ENCODE data around the gene TNFAIP3. TPM values are rescaled to one million over a fixed set of nuclear protein-coding genes. Genes with fewer than 3 reads are reported as not detected.

TNFAIP3 gene
- total RNA-seq (10 to 100 TPM in 4 of 5 donors, 1 to 10 TPM in 1; 7.8 to 77.0 (median 34.1) TPM), polyA plus RNA-seq (10 to 100 TPM in 2 of 3 donors, 1 to 10 TPM in 1; 9.5 to 13.6 (median 11.2) TPM)
- long read RNA-seq, donor 1, result 0 reads
- long read RNA-seq, donor 2, result 0 reads
- long read RNA-seq, donor 3, result 0 reads
- long read RNA-seq, donor 4, result 0 reads
- long read RNA-seq, donor 5, result 0 reads
- long read RNA-seq, donor 6, full-length matches to known transcripts, result 2 of 2 reads
- long read RNA-seq, donor 6, partial matches to known transcripts, result 0 of 2 reads
- long read RNA-seq, donor 6, other reads (novel, unspliced or antisense), result 0 of 2 reads
- long read RNA-seq, donor 7, full-length matches to known transcripts, result 1 of 1 reads
- long read RNA-seq, donor 7, partial matches to known transcripts, result 0 of 1 reads
- long read RNA-seq, donor 7, other reads (novel, unspliced or antisense), result 0 of 1 reads
- long read RNA-seq, donor 8, result 0 reads
- long read RNA-seq, donor 9, result 0 reads
- long read RNA-seq, donor 10, result 0 reads

- Histone ChIP-seq H3K9me3 (no peaks in the 10 kb centered on the region), H3K27me3 (no peaks in the 10 kb centered on the region), H3K36me3 (peaks cover 0 to 10% (median 9%) of the 10 kb centered on the region in 4 donors), H3K4me1 (peaks cover 23 to 63% (median 48%) of the 10 kb centered on the region in 4 donors), H3K27ac (peak within 1 kb of the TSS; percentile 94 to 97 (median 95)), H3K4me3 (peak within 1 kb of the TSS; percentile 76 to 90 (median 86))
- DNase-seq, result peak; percentile 92 to 98
- peak; percentile 70 to 97 (median 97) for TF ChIP-seq POLR2AphosphoS5 (IDR thresholded peaks at IDR 0.05)
- TF ChIP-seq, protein P1, sequence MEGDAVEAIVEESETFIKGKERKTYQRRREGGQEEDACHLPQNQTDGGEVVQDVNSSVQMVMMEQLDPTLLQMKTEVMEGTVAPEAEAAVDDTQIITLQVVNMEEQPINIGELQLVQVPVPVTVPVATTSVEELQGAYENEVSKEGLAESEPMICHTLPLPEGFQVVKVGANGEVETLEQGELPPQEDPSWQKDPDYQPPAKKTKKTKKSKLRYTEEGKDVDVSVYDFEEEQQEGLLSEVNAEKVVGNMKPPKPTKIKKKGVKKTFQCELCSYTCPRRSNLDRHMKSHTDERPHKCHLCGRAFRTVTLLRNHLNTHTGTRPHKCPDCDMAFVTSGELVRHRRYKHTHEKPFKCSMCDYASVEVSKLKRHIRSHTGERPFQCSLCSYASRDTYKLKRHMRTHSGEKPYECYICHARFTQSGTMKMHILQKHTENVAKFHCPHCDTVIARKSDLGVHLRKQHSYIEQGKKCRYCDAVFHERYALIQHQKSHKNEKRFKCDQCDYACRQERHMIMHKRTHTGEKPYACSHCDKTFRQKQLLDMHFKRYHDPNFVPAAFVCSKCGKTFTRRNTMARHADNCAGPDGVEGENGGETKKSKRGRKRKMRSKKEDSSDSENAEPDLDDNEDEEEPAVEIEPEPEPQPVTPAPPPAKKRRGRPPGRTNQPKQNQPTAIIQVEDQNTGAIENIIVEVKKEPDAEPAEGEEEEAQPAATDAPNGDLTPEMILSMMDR (IDR thresholded peaks at IDR 0.05), result peak in 5 of 7 experiments; percentile 54 to 97 (median 67)
- TF ChIP-seq POLR2A (IDR thresholded peaks at IDR 0.05), result no peak
- no peak for TF ChIP-seq EP300 (IDR thresholded peaks at IDR 0.05)
- intact Hi-C loops (cut with DNase I; ENCODE audit: low total_unique reads), result no loop called here
- 0 to 1% (median 0%) methylated on average over 31 to 87 of the region's 87 CpGs for WGBS, 5 donors
These were observed at the start of gene TNFAIP3 for GRCh38 chr6:137866914-137867684. Gene TNFAIP3 (plus strand): TSS chr6:137867259. CDS start chr6:137871228, 3,969 bp downstream.

DNA sequence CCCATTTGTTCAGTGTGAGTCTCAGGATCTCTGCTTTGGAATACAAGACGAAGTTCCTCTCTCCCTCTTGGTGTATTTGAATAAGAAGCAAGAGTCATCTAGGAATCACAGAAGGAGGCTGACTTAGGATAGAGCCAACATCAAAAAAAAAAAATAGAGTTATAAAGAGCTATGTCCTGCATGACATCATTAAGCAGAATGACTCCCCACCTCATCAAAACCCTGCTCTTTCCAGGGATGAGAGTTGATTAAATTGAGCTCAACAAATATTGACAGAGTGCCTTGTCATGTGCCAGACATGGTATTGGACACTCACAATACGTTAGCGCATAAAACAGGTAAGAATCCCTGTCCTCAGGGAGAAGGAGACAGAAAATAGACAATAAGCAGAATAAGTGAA lies 48.6 kb upstream of the TNFAIP3 start:
- Histone ChIP-seq H3K4me1 (peaks cover 0 to 23% (median 6%) of the 10 kb centered on the region in 4 donors), H3K36me3 (no peaks in the 10 kb centered on the region), H3K9me3 (no peaks in the 10 kb centered on the region), H3K4me3 (no peak overlapping the region), H3K27ac (no peak overlapping the region), H3K27me3 (no peaks in the 10 kb centered on the region)
- no peak for DNase-seq
- intact Hi-C loops (cut with DNase I; ENCODE audit: low total_unique reads), result no loop called here
- 92 to 98% (median 96%) methylated on average over 3 of the region's 3 CpGs for WGBS, 5 donors
- TF ChIP-seq, protein P1 (IDR thresholded peaks at IDR 0.05), result no peak
- TF ChIP-seq POLR2AphosphoS5 (IDR thresholded peaks at IDR 0.05) (no peak), EP300 (IDR thresholded peaks at IDR 0.05) (no peak), POLR2A (IDR thresholded peaks at IDR 0.05) (no peak)

DNA sequence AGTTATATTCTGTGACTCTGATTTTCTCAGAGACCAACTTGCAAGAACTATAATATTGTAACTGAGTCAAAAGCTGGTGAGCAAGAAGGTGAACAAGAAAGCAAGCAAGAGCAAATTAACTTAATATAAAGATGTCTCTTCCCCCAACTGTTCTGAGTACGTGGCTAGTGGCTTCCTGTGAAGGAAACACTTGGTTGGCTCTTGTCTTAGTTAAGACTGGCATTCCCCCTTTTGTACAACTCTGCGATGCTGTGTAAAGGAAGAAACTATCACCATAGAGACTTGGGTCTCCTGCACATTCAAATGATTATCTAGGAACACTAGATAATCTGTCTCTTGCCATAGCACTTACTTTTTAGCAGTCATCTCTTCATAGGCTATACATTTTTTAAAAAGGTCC lies 47.3 kb upstream of the TNFAIP3 start:
- TF ChIP-seq EP300 (IDR thresholded peaks at IDR 0.05) (no peak), POLR2A (IDR thresholded peaks at IDR 0.05) (no peak), POLR2AphosphoS5 (IDR thresholded peaks at IDR 0.05) (no peak)
- TF ChIP-seq, protein P1 (IDR thresholded peaks at IDR 0.05), result no peak
- H3K4me1 ChIP-seq, result peaks cover 0 to 31% (median 11%) of the 10 kb centered on the region in 4 donors
- 43 to 78% (median 73%) methylated on average over 2 of the region's 2 CpGs for WGBS, 5 donors

DNA sequence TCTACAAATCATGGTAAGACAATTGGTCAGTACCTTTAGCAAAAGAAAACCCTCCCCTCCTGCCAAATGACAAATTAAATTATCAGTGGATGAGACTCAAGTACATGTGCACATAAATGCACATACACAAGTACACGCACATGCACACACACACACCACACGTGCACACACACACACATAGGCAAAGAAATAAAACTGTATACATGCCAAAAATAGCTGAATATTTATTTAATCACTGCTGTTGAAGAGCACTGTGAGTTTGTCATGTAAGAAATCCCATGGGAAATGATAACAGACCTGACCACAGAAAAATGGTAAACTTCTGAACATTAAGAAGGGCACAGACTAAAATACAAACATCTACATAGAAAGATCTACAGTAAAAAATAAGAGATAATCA lies 46.6 kb upstream of the TNFAIP3 start:
- WGBS, 5 donors, result 33 to 67% (median 54%) methylated on average over 2 of the region's 2 CpGs
- no peaks in the 10 kb centered on the region for H3K36me3 ChIP-seq
- H3K27me3 ChIP-seq, result no peaks in the 10 kb centered on the region
- intact Hi-C loops (cut with DNase I; ENCODE audit: low total_unique reads), result no loop called here
- H3K27ac ChIP-seq, result no peak overlapping the region
- TF ChIP-seq, protein P1 (IDR thresholded peaks at IDR 0.05), result no peak
- no peak for TF ChIP-seq POLR2A (IDR thresholded peaks at IDR 0.05)
- no peak for TF ChIP-seq EP300 (IDR thresholded peaks at IDR 0.05)
- TF ChIP-seq POLR2AphosphoS5 (IDR thresholded peaks at IDR 0.05), result no peak
- DNase-seq, result no peak
- H3K9me3 ChIP-seq, result no peaks in the 10 kb centered on the region
- H3K4me1 ChIP-seq, result peaks cover 0 to 31% (median 11%) of the 10 kb centered on the region in 4 donors
- no peak overlapping the region for H3K4me3 ChIP-seq

More for the DNA sequence above, 47.3 kb upstream of the TNFAIP3 start:
- intact Hi-C loops (cut with DNase I; ENCODE audit: low total_unique reads), result no loop called here
- Histone ChIP-seq H3K9me3 (no peaks in the 10 kb centered on the region), H3K36me3 (no peaks in the 10 kb centered on the region), H3K27me3 (no peaks in the 10 kb centered on the region), H3K4me3 (no peak overlapping the region), H3K27ac (no peak overlapping the region)
- DNase-seq, result no peak

Measured in stomach (tissue), 19 donors.